Measurements from ENCODE around the gene PIGZ. TPM values are rescaled to one million over a fixed set of nuclear protein-coding genes. Genes with fewer than 3 reads are reported as not detected.
A peak's percentile ranks its signal among the peaks of the same experiment; 100 is the strongest.

Gene PIGZ
- total RNA-seq, 1 donor from 2014 or later, result not detected

DNA sequence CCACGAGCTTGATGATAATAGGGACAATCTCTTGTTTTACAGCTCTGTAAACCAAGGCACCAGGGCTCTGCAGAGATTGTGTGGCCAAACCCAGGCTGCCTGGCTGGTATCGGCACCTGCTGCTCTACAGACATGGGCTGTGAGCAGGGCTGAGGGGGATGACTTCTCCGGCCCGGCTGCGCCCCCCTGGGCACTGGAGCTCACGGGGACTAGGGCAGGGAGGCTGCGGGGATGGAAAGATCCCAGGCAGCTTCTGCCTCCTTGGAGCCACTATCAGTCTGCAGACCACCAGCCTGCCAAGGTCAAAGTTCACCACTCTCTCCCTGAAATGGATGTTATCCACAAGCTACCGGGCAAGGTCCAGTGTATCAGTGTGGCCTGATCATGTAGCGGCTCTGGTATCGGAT is 22.0 kb upstream of the PIGZ start:
- H3K4me1 ChIP-seq, result peaks cover 3% of the 10 kb centered on the region
- Mint-ChIP-seq H3K27ac (peak overlapping the region; percentile 29), H3K27me3 (ENCODE audit: insufficient read depth, low read depth) (peaks cover 8% of the 10 kb centered on the region), H3K36me3 (no peaks in the 10 kb centered on the region), H3K4me3 (no peak overlapping the region), H3K4me1 (peaks cover 12% of the 10 kb centered on the region), H3K9me3 (no peaks in the 10 kb centered on the region)
- H3K27me3 ChIP-seq, result no peaks in the 10 kb centered on the region
- no peak overlapping the region for H3K9ac ChIP-seq
- H3K36me3 ChIP-seq, result no peaks in the 10 kb centered on the region
- no peaks in the 10 kb centered on the region for H3F3A ChIP-seq (ENCODE audit: low read depth)
- H3K4me3 ChIP-seq, result no peak overlapping the region
- no peak overlapping the region for H3K4me2 ChIP-seq
- no peak for DNase-seq (ENCODE audit: low spot score)
- no peak for TF ChIP-seq EZH2 (IDR thresholded peaks at IDR 0.05)
- no peak for TF ChIP-seq CTCF (IDR thresholded peaks at IDR 0.05)
- no peak for TF ChIP-seq EZH2phosphoT487 (IDR thresholded peaks at IDR 0.05)
- no peaks in the 10 kb centered on the region for H4K20me1 ChIP-seq (ENCODE audit: low read depth)
- H2AFZ ChIP-seq (replicated peaks), result no peak overlapping the region
- H3K9me3 ChIP-seq (ENCODE audit: low read depth), result no peaks in the 10 kb centered on the region
- H3K27ac ChIP-seq, result no peak overlapping the region
- H3K79me2 ChIP-seq (ENCODE audit: low read depth), result no peaks in the 10 kb centered on the region

- H3K4me2 ChIP-seq, result no peak overlapping the region
- H3K9ac ChIP-seq, result no peak overlapping the region
- H3K9me3 Mint-ChIP-seq, result no peaks in the 10 kb centered on the region
- no peaks in the 10 kb centered on the region for H3K27me3 ChIP-seq
- H3K4me1 Mint-ChIP-seq, result peaks cover 12% of the 10 kb centered on the region
- peaks cover 3% of the 10 kb centered on the region for H3K4me1 ChIP-seq
- H2AFZ ChIP-seq (replicated peaks), result no peak overlapping the region
- no peak overlapping the region for H3K4me3 Mint-ChIP-seq
- no peak for DNase-seq (ENCODE audit: low spot score)
- no peaks in the 10 kb centered on the region for H3K36me3 Mint-ChIP-seq
- no peaks in the 10 kb centered on the region for H3K36me3 ChIP-seq
- H3K27ac Mint-ChIP-seq, result no peak overlapping the region
- no peaks in the 10 kb centered on the region for H4K20me1 ChIP-seq (ENCODE audit: low read depth)
- peaks cover 12% of the 10 kb centered on the region for H3K27me3 Mint-ChIP-seq (ENCODE audit: insufficient read depth, low read depth)
- no peaks in the 10 kb centered on the region for H3K79me2 ChIP-seq (ENCODE audit: low read depth)
- H3F3A ChIP-seq (ENCODE audit: low read depth), result no peaks in the 10 kb centered on the region
- TF ChIP-seq EZH2 (IDR thresholded peaks at IDR 0.05), result no peak
- no peak for TF ChIP-seq EZH2phosphoT487 (IDR thresholded peaks at IDR 0.05)
- no peak for TF ChIP-seq CTCF (IDR thresholded peaks at IDR 0.05)
- H3K9me3 ChIP-seq (ENCODE audit: low read depth), result no peaks in the 10 kb centered on the region
- H3K27ac ChIP-seq, result no peak overlapping the region
- H3K4me3 ChIP-seq, result no peak overlapping the region
Observed at GRCh38 chr3:196989721-196990262, 21.2 kb upstream of the PIGZ start.

- Histone ChIP-seq H3K9ac (no peak overlapping the region), H3K9me3 (ENCODE audit: low read depth) (no peaks in the 10 kb centered on the region), H3K27me3 (no peaks in the 10 kb centered on the region), H2AFZ (replicated peaks) (peak overlapping the region; percentile 55), H3K27ac (no peak overlapping the region), H3K36me3 (no peaks in the 10 kb centered on the region), H4K20me1 (ENCODE audit: low read depth) (no peaks in the 10 kb centered on the region), H3F3A (ENCODE audit: low read depth) (no peaks in the 10 kb centered on the region), H3K79me2 (ENCODE audit: low read depth) (no peaks in the 10 kb centered on the region), H3K4me1 (no peaks in the 10 kb centered on the region), H3K4me2 (no peak overlapping the region), H3K4me3 (no peak overlapping the region)
- DNase-seq (ENCODE audit: low spot score), result peak; percentile 65
- no peaks in the 10 kb centered on the region for H3K36me3 Mint-ChIP-seq
- H3K4me3 Mint-ChIP-seq, result no peak overlapping the region
- TF ChIP-seq EZH2phosphoT487 (IDR thresholded peaks at IDR 0.05), result no peak
- peak; percentile 45 for TF ChIP-seq CTCF (IDR thresholded peaks at IDR 0.05)
- TF ChIP-seq EZH2 (IDR thresholded peaks at IDR 0.05), result no peak
- no peak overlapping the region for H3K27ac Mint-ChIP-seq
- H3K9me3 Mint-ChIP-seq, result peaks cover 2% of the 10 kb centered on the region
- H3K27me3 Mint-ChIP-seq (ENCODE audit: insufficient read depth, low read depth), result peaks cover 12% of the 10 kb centered on the region
- peaks cover 3% of the 10 kb centered on the region for H3K4me1 Mint-ChIP-seq
Observed at GRCh38 chr3:196988241-196989029, 19.8 kb upstream of the PIGZ start.
